SH-SY5Y (cell line): Measurements from ENCODE around the gene KIAA1549.

Source experiments
- GATA2 ChIP-seq: IDR thresholded peaks from 2 replicates; pipeline ENCODE4 v1.6.1; 2011; ENCODE audit warnings: mild to moderate bottlenecking, low read depth, low read length
- GATA3 ChIP-seq: IDR thresholded peaks from 2 replicates; pipeline ENCODE4 v1.6.1; 2011; ENCODE audit warnings: low read depth, mild to moderate bottlenecking, low read length, moderate library complexity

DNA sequence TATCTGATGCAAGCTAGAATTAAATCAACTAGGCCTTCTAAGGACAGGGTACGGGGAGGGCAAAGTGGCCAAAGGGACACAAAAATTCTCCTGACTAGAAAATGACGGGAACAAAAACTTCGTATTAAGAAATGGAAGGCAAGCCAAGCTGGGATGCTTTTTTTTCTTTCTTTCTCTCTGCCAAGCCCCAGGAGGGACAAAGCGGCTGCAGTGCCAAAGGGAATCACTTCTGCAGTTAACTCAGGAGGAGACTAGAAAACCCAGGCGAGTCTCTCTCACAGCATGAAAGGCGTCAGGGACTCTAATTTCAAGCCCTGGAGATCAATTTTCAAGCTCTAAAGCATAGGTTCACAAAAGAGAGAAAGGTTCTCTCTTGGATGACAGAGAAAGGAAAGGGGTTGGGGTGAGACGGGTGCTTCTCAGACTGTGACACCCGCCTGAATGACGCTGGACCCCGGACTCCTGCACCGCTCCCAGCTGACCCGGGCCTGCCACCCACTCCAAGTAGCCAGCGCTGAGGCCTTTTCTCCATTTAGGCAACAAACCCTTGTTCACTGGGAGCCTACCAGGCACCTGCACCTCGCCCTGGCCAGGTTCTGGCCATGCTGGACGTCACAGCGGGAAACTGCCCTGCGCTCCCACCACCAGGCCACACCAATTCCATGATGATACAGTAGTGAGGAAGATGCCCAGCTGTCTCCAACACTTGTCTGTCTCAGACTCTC, 56.5 kb downstream of the KIAA1549 start:
- no peak for TF ChIP-seq GATA2
- TF ChIP-seq GATA3, result no peak
